ENCODE data around the gene MED9.

Gene MED9

GRCh38 chr17:17540278-17540906, 63.6 kb downstream of the MED9 start:
- no peaks in the 10 kb centered on the region for H3K9me2 ChIP-seq (replicated peaks; ENCODE audit: control insufficient read depth, low read length)
- H3K4me2 ChIP-seq (ENCODE audit: low read length), result no peak overlapping the region

GRCh38 chr17:17540935-17541639, 64.3 kb downstream of the MED9 start:
- H4K20me1 ChIP-seq (ENCODE audit: control insufficient read depth, insufficient read depth, low read depth, low read length), result no peaks in the 10 kb centered on the region; the same call in 1 of the 2 replicates
- H3K9me2 ChIP-seq (replicated peaks; ENCODE audit: control insufficient read depth, low read length), result no peaks in the 10 kb centered on the region
- H3K27ac ChIP-seq (ENCODE audit: low read depth, low read length), result no peak overlapping the region
- no peaks in the 10 kb centered on the region for H3K4me1 ChIP-seq (ENCODE audit: control insufficient read depth, low read length)
- no peak for TF ChIP-seq CTCF (IDR thresholded peaks at IDR 0.05; ENCODE audit: low read depth, low read length, poor library complexity, severe bottlenecking)
- no peak for TF ChIP-seq EZH2phosphoT487 (IDR thresholded peaks at IDR 0.05; ENCODE audit: borderline replicate concordance, low read length)
- no peaks in the 10 kb centered on the region for H3K27me3 ChIP-seq (ENCODE audit: control insufficient read depth, low read length)
- no peak overlapping the region for H3K4me2 ChIP-seq (ENCODE audit: low read length)
- H3K4me3 ChIP-seq (ENCODE audit: low read length), result no peak overlapping the region
- H3F3A ChIP-seq (ENCODE audit: control insufficient read depth, insufficient read depth), result no peaks in the 10 kb centered on the region
- no peaks in the 10 kb centered on the region for H3K79me2 ChIP-seq (ENCODE audit: control insufficient read depth, low read length)
- H3K9me3 ChIP-seq (ENCODE audit: control insufficient read depth, insufficient read depth, low read length), result no peaks in the 10 kb centered on the region
- H3K36me3 ChIP-seq (ENCODE audit: control insufficient read depth, low read length), result no peaks in the 10 kb centered on the region

More at GRCh38 chr17:17540278-17540906, 63.6 kb downstream of the MED9 start:
- Histone ChIP-seq H3K27ac (ENCODE audit: low read depth, low read length) (no peak overlapping the region), H3K27me3 (ENCODE audit: control insufficient read depth, low read length) (no peaks in the 10 kb centered on the region), H3K4me1 (ENCODE audit: control insufficient read depth, low read length) (no peaks in the 10 kb centered on the region), H3K36me3 (ENCODE audit: control insufficient read depth, low read length) (no peaks in the 10 kb centered on the region), H3K79me2 (ENCODE audit: control insufficient read depth, low read length) (no peaks in the 10 kb centered on the region), H4K20me1 (ENCODE audit: control insufficient read depth, insufficient read depth, low read depth, low read length) (no peaks in the 10 kb centered on the region; the same call in 1 of the 2 replicates), H3F3A (ENCODE audit: control insufficient read depth, insufficient read depth) (no peaks in the 10 kb centered on the region), H3K4me3 (ENCODE audit: low read length) (no peak overlapping the region), H3K9me3 (ENCODE audit: control insufficient read depth, insufficient read depth, low read length) (no peaks in the 10 kb centered on the region)
- no peak for TF ChIP-seq CTCF (IDR thresholded peaks at IDR 0.05; ENCODE audit: low read depth, low read length, poor library complexity, severe bottlenecking)
- TF ChIP-seq EZH2phosphoT487 (IDR thresholded peaks at IDR 0.05; ENCODE audit: borderline replicate concordance, low read length), result no peak

GRCh38 chr17:17541640-17542001, 64.8 kb downstream of the MED9 start:
- H3K79me2 ChIP-seq (ENCODE audit: control insufficient read depth, low read length), result no peaks in the 10 kb centered on the region
- H4K20me1 ChIP-seq (ENCODE audit: control insufficient read depth, insufficient read depth, low read depth, low read length), result no peaks in the 10 kb centered on the region; the same call in 1 of the 2 replicates
- H3K4me1 ChIP-seq (ENCODE audit: control insufficient read depth, low read length), result no peaks in the 10 kb centered on the region
- H3F3A ChIP-seq (ENCODE audit: control insufficient read depth, insufficient read depth), result no peaks in the 10 kb centered on the region
- no peaks in the 10 kb centered on the region for H3K9me3 ChIP-seq (ENCODE audit: control insufficient read depth, insufficient read depth, low read length)
- H3K4me3 ChIP-seq (ENCODE audit: low read length), result no peak overlapping the region
- no peak overlapping the region for H3K4me2 ChIP-seq (ENCODE audit: low read length)
- H3K9me2 ChIP-seq (replicated peaks; ENCODE audit: control insufficient read depth, low read length), result no peaks in the 10 kb centered on the region
- no peaks in the 10 kb centered on the region for H3K27me3 ChIP-seq (ENCODE audit: control insufficient read depth, low read length)
- H3K36me3 ChIP-seq (ENCODE audit: control insufficient read depth, low read length), result no peaks in the 10 kb centered on the region
- no peak overlapping the region for H3K27ac ChIP-seq (ENCODE audit: low read depth, low read length)
- TF ChIP-seq CTCF (IDR thresholded peaks at IDR 0.05; ENCODE audit: low read depth, low read length, poor library complexity, severe bottlenecking), result no peak
- no peak for TF ChIP-seq EZH2phosphoT487 (IDR thresholded peaks at IDR 0.05; ENCODE audit: borderline replicate concordance, low read length)
